Measurements from ENCODE around the gene MORN5. TPM values are rescaled to one million over a fixed set of nuclear protein-coding genes. Genes with fewer than 3 reads are reported as not detected.

Gene MORN5
- total RNA-seq (1 to 10 TPM in 1 of 7 donors, not detected in 6; 1.4 TPM), polyA plus RNA-seq (not detected)
- long read RNA-seq, donor 1, result 0 reads
- long read RNA-seq, donor 2, result 0 reads

GRCh38 chr9:122159026-122159924 is at the start of gene MORN5, which contains the start of gene NDUFA8:
MORN5 (plus strand) TSS chr9:122159908; CDS start chr9:122159973, 65 bp downstream.
NDUFA8 (minus strand) TSS chr9:122159779; CDS start chr9:122159677, 102 bp downstream.
- TF ChIP-seq CTCF (IDR thresholded peaks at IDR 0.05 in 8 of 11, conservative IDR thresholded peaks at IDR 0.05 in 3 of 11) (peak in 7 of 11 experiments; percentile 15 to 56 (median 45)), POLR2AphosphoS5 (IDR thresholded peaks at IDR 0.05) (peak; percentile 95 to 97 (median 95)), POLR2A (IDR thresholded peaks at IDR 0.05) (peak in 1 of 3 donors; percentile 40)
- Histone ChIP-seq H3K27me3 (replicated peaks in 1 of 7) (no peaks in the 10 kb centered on the region), H3K27ac (peak within 1 kb of the TSS; percentile 67 to 92 (median 88)), H3K4me3 (peak within 1 kb of the TSS; percentile 78 to 96 (median 84)), H3K4me1 (peaks cover 19 to 55% (median 39%) of the 10 kb centered on the region in 6 donors), H3K9me3 (peaks cover 0 to 12% (median 8%) of the 10 kb centered on the region in 8 donors), H3K36me3 (no peaks in the 10 kb centered on the region)
- intact Hi-C loops (cut with DNase I; ENCODE audit: low total_unique reads), result no loop called here
- DNase-seq, result peak; percentile 98
- 1 to 3% (median 3%) methylated on average over 38 to 56 of the region's 56 CpGs for WGBS, 5 donors

- TF ChIP-seq POLR2A (IDR thresholded peaks at IDR 0.05), result no peak
- no peak for TF ChIP-seq CTCF (IDR thresholded peaks at IDR 0.05 in 8 of 11, conservative IDR thresholded peaks at IDR 0.05 in 3 of 11)
- TF ChIP-seq POLR2AphosphoS5 (IDR thresholded peaks at IDR 0.05), result no peak
- 87 to 96% (median 88%) methylated on average over 7 of the region's 7 CpGs for WGBS, 5 donors
- Histone ChIP-seq H3K9me3 (no peaks in the 10 kb centered on the region), H3K27me3 (replicated peaks in 1 of 7) (peaks cover 0 to 2% (median 0%) of the 10 kb centered on the region in 7 donors), H3K4me1 (peaks cover 0 to 4% (median under 1%) of the 10 kb centered on the region in 6 donors), H3K27ac (no peak overlapping the region), H3K4me3 (no peak overlapping the region), H3K36me3 (no peaks in the 10 kb centered on the region)
- intact Hi-C loops (cut with DNase I; ENCODE audit: low total_unique reads), result no loop called here
- DNase-seq, result no peak
Observed at GRCh38 chr9:122110100-122110833, 49.4 kb upstream of the MORN5 start.

GRCh38 chr9:122111413-122112085 is 48.2 kb upstream of the MORN5 start:
- Histone ChIP-seq H3K27ac (no peak overlapping the region), H3K4me1 (peaks cover 0 to 17% (median 1%) of the 10 kb centered on the region in 6 donors), H3K27me3 (replicated peaks in 1 of 7) (peaks cover 0 to 8% (median 0%) of the 10 kb centered on the region in 7 donors), H3K36me3 (no peaks in the 10 kb centered on the region), H3K4me3 (no peak overlapping the region), H3K9me3 (no peaks in the 10 kb centered on the region)
- no peak for TF ChIP-seq POLR2A (IDR thresholded peaks at IDR 0.05)
- no peak for TF ChIP-seq CTCF (IDR thresholded peaks at IDR 0.05 in 8 of 11, conservative IDR thresholded peaks at IDR 0.05 in 3 of 11)
- TF ChIP-seq POLR2AphosphoS5 (IDR thresholded peaks at IDR 0.05), result no peak
- DNase-seq, result no peak
- WGBS, 5 donors, result 84 to 93% (median 89%) methylated on average over 6 to 9 of the region's 9 CpGs
- intact Hi-C loops (cut with DNase I; ENCODE audit: low total_unique reads), result no loop called here

Data from spleen (tissue), 13 donors.